Nephron (organoid): Measurements from ENCODE around the gene H2BW1.
"Not testable (repeated sequence)": the region's sequence is repeated elsewhere in the genome, so short reads cannot be mapped to it uniquely, and the experiment has no call there.

Experiments
- H3K27ac Mint-ChIP-seq, 3 experiments: 2 replicates each; pipeline ENCODE4 v1.8.0; 2020; ENCODE audit warnings: mixed read lengths in 3 of 3, mild to moderate bottlenecking in 2 of 3, moderate library complexity in 1 of 3
- H3K27me3 Mint-ChIP-seq: 2 replicates; pipeline ENCODE4 v1.8.0; 2021; ENCODE audit warnings: low read depth, mild to moderate bottlenecking, moderate library complexity, mixed read lengths
- H3K36me3 Mint-ChIP-seq: 2 replicates; pipeline ENCODE4 v1.8.0; 2020; ENCODE audit warnings: low read depth, mixed read lengths
- H3K4me1 Mint-ChIP-seq: 2 replicates; pipeline ENCODE4 v1.8.0; 2020; ENCODE audit warnings: mixed read lengths
- H3K4me3 Mint-ChIP-seq, 3 experiments: 2 replicates each; pipeline ENCODE4 v1.8.0; 2020; ENCODE audit warnings: mild to moderate bottlenecking in 3 of 3, mixed read lengths in 3 of 3, moderate library complexity in 2 of 3
- H3K9me3 Mint-ChIP-seq: 2 replicates; pipeline ENCODE4 v1.8.0; 2020; ENCODE audit warnings: mixed read lengths
- CTCF ChIP-seq, 3 experiments: fragments of 200-600 bp; sonication (generic); IDR thresholded peaks; one replicate each; pipeline ENCODE4 v1.5.0; 2021; ENCODE audit warnings: antibody characterized with exemption in 3 of 3; ENCODE audit not compliant: unreplicated experiment in 3 of 3

The H2BW1 gene

GRCh38 chrX:104013606-104014005 is at the start of gene H2BW1:
Gene H2BW1, minus strand, starts transcription at chrX:104013708. Its CDS starts 132 bp downstream, at chrX:104013576.
- Mint-ChIP-seq H3K4me3 (no peak within 1 kb of the TSS), H3K9me3 (peaks cover 14% of the 10 kb centered on the region), H3K27ac (no peak within 1 kb of the TSS), H3K4me1 (no peaks in the 10 kb centered on the region), H3K36me3 (no peaks in the 10 kb centered on the region), H3K27me3 (peaks cover 4% of the 10 kb centered on the region)
- no peak for TF ChIP-seq CTCF (IDR thresholded peaks at IDR 0.05; ENCODE audit: unreplicated experiment in 3 of 3)

GRCh38 chrX:104062636-104063035 is 49.1 kb upstream of the H2BW1 start:
- not testable (repeated sequence) for H3K27ac Mint-ChIP-seq, H3K27me3 Mint-ChIP-seq, H3K4me3 Mint-ChIP-seq, H3K4me1 Mint-ChIP-seq, H3K9me3 Mint-ChIP-seq, H3K36me3 Mint-ChIP-seq

GRCh38 chrX:104054956-104055355 is 41.4 kb upstream of the H2BW1 start:
- H3K4me3 Mint-ChIP-seq, H3K27ac Mint-ChIP-seq, H3K9me3 Mint-ChIP-seq, H3K36me3 Mint-ChIP-seq, H3K27me3 Mint-ChIP-seq, H3K4me1 Mint-ChIP-seq: not testable (repeated sequence)

- no peak for TF ChIP-seq CTCF (IDR thresholded peaks at IDR 0.05; ENCODE audit: unreplicated experiment in 3 of 3)
- no peak overlapping the region for H3K4me3 Mint-ChIP-seq
- no peaks in the 10 kb centered on the region for H3K36me3 Mint-ChIP-seq
- no peak overlapping the region for H3K27ac Mint-ChIP-seq
- H3K27me3 Mint-ChIP-seq, result peaks cover 7% of the 10 kb centered on the region
- H3K4me1 Mint-ChIP-seq, result no peaks in the 10 kb centered on the region
- peaks cover 20% of the 10 kb centered on the region for H3K9me3 Mint-ChIP-seq
Measured at GRCh38 chrX:104047171-104047570, 33.7 kb upstream of the H2BW1 start.

- peaks cover 24% of the 10 kb centered on the region for H3K9me3 Mint-ChIP-seq
- H3K36me3 Mint-ChIP-seq, result no peaks in the 10 kb centered on the region
- no peak for TF ChIP-seq CTCF (IDR thresholded peaks at IDR 0.05; ENCODE audit: unreplicated experiment in 3 of 3)
- H3K4me3 Mint-ChIP-seq, result no peak overlapping the region
- peaks cover 7% of the 10 kb centered on the region for H3K27me3 Mint-ChIP-seq
- no peak overlapping the region for H3K27ac Mint-ChIP-seq
- no peaks in the 10 kb centered on the region for H3K4me1 Mint-ChIP-seq
Measured at GRCh38 chrX:104045642-104046041, 32.1 kb upstream of the H2BW1 start.

- no peak for TF ChIP-seq CTCF (IDR thresholded peaks at IDR 0.05; ENCODE audit: unreplicated experiment in 3 of 3)
- no peak overlapping the region for H3K27ac Mint-ChIP-seq
- no peak overlapping the region for H3K4me3 Mint-ChIP-seq
- H3K36me3 Mint-ChIP-seq, result no peaks in the 10 kb centered on the region
- peaks cover 17% of the 10 kb centered on the region for H3K9me3 Mint-ChIP-seq
- peaks cover 5% of the 10 kb centered on the region for H3K27me3 Mint-ChIP-seq
- no peaks in the 10 kb centered on the region for H3K4me1 Mint-ChIP-seq
Measured at GRCh38 chrX:104041003-104041402, 27.5 kb upstream of the H2BW1 start.

- peaks cover 5% of the 10 kb centered on the region for H3K27me3 Mint-ChIP-seq
- TF ChIP-seq CTCF (IDR thresholded peaks at IDR 0.05; ENCODE audit: unreplicated experiment in 3 of 3), result no peak
- no peak within 1 kb of the TSS for H3K27ac Mint-ChIP-seq
- no peaks in the 10 kb centered on the region for H3K36me3 Mint-ChIP-seq
- peaks cover 17% of the 10 kb centered on the region for H3K9me3 Mint-ChIP-seq
- no peak within 1 kb of the TSS for H3K4me3 Mint-ChIP-seq
- H3K4me1 Mint-ChIP-seq, result no peaks in the 10 kb centered on the region
Measured at GRCh38 chrX:104039689-104040505, 26.4 kb upstream of the H2BW1 start, which contains the start of gene H2BW2. Gene H2BW2, plus strand, starts transcription at chrX:104039956. Its CDS starts 39 bp downstream, at chrX:104039995.
